WTC11 (cell line): ENCODE measurements around the gene FAS. TPM values are rescaled to one million over a fixed set of nuclear protein-coding genes. Genes with fewer than 3 reads are reported as not detected.

Experiments
- ATAC-seq: fragments of 200-7000 bp; cut with Tn5 transposase; 2 replicates; pipeline ENCODE4 v1.10.0; 2021; ENCODE audit warnings: mild to moderate bottlenecking, moderate library complexity
- CTCF ChIA-PET: fragments of 300-600 bp; sonication (Branson Sonifier 250); formaldehyde crosslinking; loops from one replicate; lab custom pipeline; 2021; ENCODE audit warnings: antibody characterized with exemption; lab: Charles Lee
- POLR2A ChIA-PET: fragments of 350-600 bp; sonication (Branson Sonifier 250); formaldehyde crosslinking; loops from one replicate; lab custom pipeline; 2021; ENCODE audit warnings: antibody characterized with exemption; lab: Charles Lee
- DNase-seq: peaks from one replicate; pipeline ENCODE4 v3.0.0; 2021; ENCODE audit warnings: low spot score
- H3K27ac Mint-ChIP-seq: 2 replicates; pipeline ENCODE4 v1.8.0; 2021; ENCODE audit warnings: mixed read lengths
- H3K27me3 Mint-ChIP-seq: 2 replicates; pipeline ENCODE4 v1.8.0; 2021; ENCODE audit warnings: low read depth, mild to moderate bottlenecking, moderate library complexity, mixed read lengths
- H3K36me3 Mint-ChIP-seq: 2 replicates; pipeline ENCODE4 v1.8.0; 2021; ENCODE audit warnings: mixed read lengths
- H3K4me1 Mint-ChIP-seq: 2 replicates; pipeline ENCODE4 v1.8.0; 2022; ENCODE audit warnings: mixed read lengths
- H3K4me3 Mint-ChIP-seq: 2 replicates; pipeline ENCODE4 v1.8.0; 2021; ENCODE audit warnings: mild to moderate bottlenecking, moderate library complexity, mixed read lengths
- H3K9me3 Mint-ChIP-seq: 2 replicates; pipeline ENCODE4 v1.8.0; 2021; ENCODE audit warnings: mixed read lengths
- ATF2 ChIP-seq: sonication (generic); formaldehyde crosslinking; IDR thresholded peaks from 2 replicates; pipeline ENCODE4 v1.8.1; 2022; ENCODE audit warnings: low read depth, missing genetic modification reagents, borderline replicate concordance
- CTCF ChIP-seq: fragments of 200-600 bp; IDR thresholded peaks from 2 replicates; pipeline ENCODE4 v1.8.0; 2022; ENCODE audit warnings: antibody characterized with exemption
- E2F5 ChIP-seq: sonication (generic); formaldehyde crosslinking; IDR thresholded peaks from 2 replicates; pipeline ENCODE4 v1.8.1; 2022; ENCODE audit warnings: mild to moderate bottlenecking, moderate library complexity, missing genetic modification reagents
- ESRRA ChIP-seq: sonication (generic); formaldehyde crosslinking; IDR thresholded peaks from 2 replicates; pipeline ENCODE4 v1.8.1; 2022; ENCODE audit warnings: mild to moderate bottlenecking, missing genetic modification reagents, borderline replicate concordance
- FOXP1 ChIP-seq: sonication (generic); formaldehyde crosslinking; IDR thresholded peaks from 2 replicates; pipeline ENCODE4 v1.8.0; 2022; ENCODE audit warnings: missing genetic modification reagents, mild to moderate bottlenecking, moderate library complexity, borderline replicate concordance
- GABPB1 ChIP-seq: sonication (generic); formaldehyde crosslinking; IDR thresholded peaks from 2 replicates; pipeline ENCODE4 v1.8.1; 2023; ENCODE audit warnings: mild to moderate bottlenecking, missing genetic modification reagents
- GRHL2 ChIP-seq: fragments of 250-450 bp; sonication (Bioruptor Pico); IDR thresholded peaks from 2 replicates; pipeline ENCODE4 v1.8.0; 2022; ENCODE audit warnings: mild to moderate bottlenecking, moderate library complexity; ENCODE audit not compliant: insufficient replicate concordance, severe bottlenecking
- GTF2I ChIP-seq: fragments of 250-450 bp; sonication (Bioruptor Pico); conservative IDR thresholded peaks from 2 replicates; pipeline ENCODE4 v1.4.0; 2021; ENCODE audit warnings: mild to moderate bottlenecking
- JUN ChIP-seq: sonication (generic); formaldehyde crosslinking; IDR thresholded peaks from 2 replicates; pipeline ENCODE4 v1.8.0; 2023; ENCODE audit warnings: mild to moderate bottlenecking, missing genetic modification reagents
- MAX ChIP-seq: sonication (generic); formaldehyde crosslinking; IDR thresholded peaks from 2 replicates; pipeline ENCODE4 v1.8.0; 2022; ENCODE audit warnings: mild to moderate bottlenecking, missing genetic modification reagents
- MXD4 ChIP-seq: fragments of 250-450 bp; sonication (Bioruptor Pico); IDR thresholded peaks from 2 replicates; pipeline ENCODE4 v1.8.0; 2021; ENCODE audit warnings: mild to moderate bottlenecking, moderate library complexity, borderline replicate concordance
- NFE2L1 ChIP-seq: sonication (generic); formaldehyde crosslinking; IDR thresholded peaks from 2 replicates; pipeline ENCODE4 v1.8.1; 2023; ENCODE audit warnings: missing genetic modification reagents
- NFYB ChIP-seq: sonication (generic); formaldehyde crosslinking; conservative IDR thresholded peaks from 2 replicates; pipeline ENCODE4 v1.8.0; 2022; ENCODE audit warnings: low read depth, missing genetic modification reagents
- NR3C1 ChIP-seq: sonication (generic); formaldehyde crosslinking; conservative IDR thresholded peaks from 2 replicates; pipeline ENCODE4 v1.8.1; 2023; ENCODE audit warnings: low read depth, mild to moderate bottlenecking, missing genetic modification reagents
- OVOL2 ChIP-seq: fragments of 250-450 bp; sonication (Bioruptor Pico); IDR thresholded peaks from 2 replicates; pipeline ENCODE4 v1.9.0; 2021; ENCODE audit warnings: mild to moderate bottlenecking, borderline replicate concordance
- PRRX2 ChIP-seq: fragments of 250-450 bp; sonication (Bioruptor Pico); IDR thresholded peaks from 2 replicates; pipeline ENCODE4 v1.8.0; 2021; ENCODE audit warnings: mild to moderate bottlenecking
- RELA ChIP-seq: sonication (generic); formaldehyde crosslinking; IDR thresholded peaks from 2 replicates; pipeline ENCODE4 v1.8.1; 2022; ENCODE audit warnings: missing genetic modification reagents, mild to moderate bottlenecking, borderline replicate concordance
- RORB ChIP-seq: fragments of 250-450 bp; sonication (Bioruptor Pico); IDR thresholded peaks from 2 replicates; pipeline ENCODE4 v1.9.0; 2021; ENCODE audit warnings: mild to moderate bottlenecking
- SMAD4 ChIP-seq: sonication (generic); formaldehyde crosslinking; IDR thresholded peaks from 2 replicates; pipeline ENCODE4 v1.8.0; 2022; ENCODE audit warnings: mild to moderate bottlenecking, missing genetic modification reagents
- STAT6 ChIP-seq: sonication (generic); formaldehyde crosslinking; conservative IDR thresholded peaks from 2 replicates; pipeline ENCODE4 v1.8.1; 2023; ENCODE audit warnings: mild to moderate bottlenecking, low read depth, missing genetic modification reagents, moderate library complexity
- TCF7 ChIP-seq: sonication (generic); formaldehyde crosslinking; IDR thresholded peaks from 2 replicates; pipeline ENCODE4 v1.8.0; 2022; ENCODE audit warnings: mild to moderate bottlenecking, low read depth, missing genetic modification reagents, moderate library complexity
- TEAD1 ChIP-seq: sonication (generic); formaldehyde crosslinking; IDR thresholded peaks from 2 replicates; pipeline ENCODE4 v1.8.0; 2022; ENCODE audit warnings: mild to moderate bottlenecking, missing genetic modification reagents
- TEAD4 ChIP-seq: sonication (generic); formaldehyde crosslinking; IDR thresholded peaks from 2 replicates; pipeline ENCODE4 v1.8.0; 2022; ENCODE audit warnings: mild to moderate bottlenecking, missing genetic modification reagents
- ZBTB43 ChIP-seq: sonication (generic); formaldehyde crosslinking; IDR thresholded peaks from 2 replicates; pipeline ENCODE4 v1.8.1; 2023; ENCODE audit warnings: mild to moderate bottlenecking, missing genetic modification reagents
- ZNF232 ChIP-seq: sonication (generic); formaldehyde crosslinking; IDR thresholded peaks from 2 replicates; pipeline ENCODE4 v1.8.0; 2022; ENCODE audit warnings: mild to moderate bottlenecking, missing genetic modification reagents
- ZNF396 ChIP-seq: fragments of 250-450 bp; sonication (Bioruptor Pico); IDR thresholded peaks from 2 replicates; pipeline ENCODE4 v1.8.0; 2021; ENCODE audit warnings: mild to moderate bottlenecking, moderate library complexity, borderline replicate concordance
- ZNF512 ChIP-seq: sonication (generic); formaldehyde crosslinking; IDR thresholded peaks from 2 replicates; pipeline ENCODE4 v1.8.1; 2022; ENCODE audit warnings: missing genetic modification reagents, borderline replicate concordance
- ZNF671 ChIP-seq: fragments of 250-450 bp; sonication (Bioruptor Pico); IDR thresholded peaks from 2 replicates; pipeline ENCODE4 v1.8.0; 2021; ENCODE audit warnings: mild to moderate bottlenecking
- total RNA-seq: library from RNA; stranded (reverse); gene quantifications from 3 replicates; pipeline ENCODE4 v1.2.3, GENCODE V29; 2021

Gene FAS
- total RNA-seq, 1 experiment from 2014 or later: 4.1 TPM

- H3K4me1 Mint-ChIP-seq: peaks cover 22% of the 10 kb centered on the region
- DNase-seq: no peak
- POLR2A ChIA-PET: no interaction called here
- H3K27me3 Mint-ChIP-seq: no peaks in the 10 kb centered on the region
- TF ChIP-seq ZNF396 (CRISPR knock-in tag): no peak
- no peak for TF ChIP-seq PRRX2 (CRISPR knock-in tag)
- no peak for TF ChIP-seq ZNF512
- no peak for TF ChIP-seq MAX (CRISPR knock-in tag)
- no peak for TF ChIP-seq GTF2I (CRISPR knock-in tag)
- no peak for TF ChIP-seq SMAD4
- TF ChIP-seq NFYB: no peak
- TF ChIP-seq GABPB1: no peak
- TF ChIP-seq ZBTB43 (CRISPR knock-in tag): no peak
- no peak for TF ChIP-seq NR3C1 (CRISPR knock-in tag)
- no peak for TF ChIP-seq GRHL2 (CRISPR knock-in tag)
- no peak for TF ChIP-seq TCF7 (CRISPR knock-in tag)
- no peak for TF ChIP-seq NFE2L1 (CRISPR knock-in tag)
- no peak for TF ChIP-seq TEAD4 (CRISPR knock-in tag)
- no peak for TF ChIP-seq ESRRA (CRISPR knock-in tag)
- TF ChIP-seq, all 79 proteins: peak for 0
- CTCF ChIA-PET: interaction anchor here (1.2 kb wide), 1 partner anchor 30 kb away, joined by 6 read pairs; no protein-coding TSS in a partner anchor
- no peak for ATAC-seq
- Mint-ChIP-seq H3K9me3 (no peaks in the 10 kb centered on the region), H3K27ac (no peak overlapping the region), H3K4me3 (no peak overlapping the region), H3K36me3 (no peaks in the 10 kb centered on the region)
These were observed 26.2 kb upstream of the FAS start for GRCh38 chr10:88964360-88964759.

GRCh38 chr10:88964869-88965415 lies 25.7 kb upstream of the FAS start:
- no peaks in the 10 kb centered on the region for H3K9me3 Mint-ChIP-seq
- no peaks in the 10 kb centered on the region for H3K36me3 Mint-ChIP-seq
- H3K27ac Mint-ChIP-seq: no peak overlapping the region
- ChIA-PET CTCF (no interaction called here), POLR2A (no interaction called here)
- no peak for ATAC-seq
- no peak for TF ChIP-seq CTCF
- no peak for TF ChIP-seq RELA
- no peak for TF ChIP-seq OVOL2 (CRISPR knock-in tag)
- no peak for TF ChIP-seq STAT6
- no peak for TF ChIP-seq ZNF671 (CRISPR knock-in tag)
- no peak for TF ChIP-seq RORB (CRISPR knock-in tag)
- no peak for TF ChIP-seq JUN (CRISPR knock-in tag)
- TF ChIP-seq E2F5: no peak
- TF ChIP-seq ATF2 (CRISPR knock-in tag): no peak
- no peak for TF ChIP-seq FOXP1 (CRISPR knock-in tag)
- TF ChIP-seq MXD4 (CRISPR knock-in tag): no peak
- no peak for TF ChIP-seq ZNF232 (CRISPR knock-in tag)
- no peak for TF ChIP-seq TEAD1
- no peaks in the 10 kb centered on the region for H3K27me3 Mint-ChIP-seq
- H3K4me3 Mint-ChIP-seq: no peak overlapping the region
- peaks cover 22% of the 10 kb centered on the region for H3K4me1 Mint-ChIP-seq
- no peak for DNase-seq
